HepG2 (cell line): Measurements from ENCODE around the gene PROC. TPM values are rescaled to one million over a fixed set of nuclear protein-coding genes. Genes with fewer than 3 reads are reported as not detected.
A peak's percentile ranks its signal among the peaks of the same experiment; 100 is the strongest.

Experiments
- DNMT3B ChIP-seq: conservative IDR thresholded peaks from 2 replicates; pipeline ENCODE4 v1.6.1; 2016; ENCODE audit warnings: missing biosample characterization, control low read depth
- IKZF4 ChIP-seq: sonication (generic); formaldehyde crosslinking; IDR thresholded peaks from 2 replicates; pipeline ENCODE4 v1.5.1; 2020; ENCODE audit warnings: borderline replicate concordance, mild to moderate bottlenecking, low read depth, missing genetic modification reagents; ENCODE audit errors: not compliant biosample characterization
- NCOA2 ChIP-seq: sonication (generic); formaldehyde crosslinking; IDR thresholded peaks from 2 replicates; pipeline ENCODE4 v1.8.0; 2022; ENCODE audit warnings: inconsistent platforms
- NR1H2 ChIP-seq: sonication (generic); formaldehyde crosslinking; IDR thresholded peaks from 2 replicates; pipeline ENCODE4 v1.8.1; 2022; ENCODE audit warnings: low read depth, missing genetic modification reagents, borderline replicate concordance
- ZBTB21 ChIP-seq: sonication (generic); formaldehyde crosslinking; IDR thresholded peaks from 2 replicates; pipeline ENCODE4 v1.4.0; 2020; ENCODE audit warnings: missing genetic modification reagents
- ZNF282 ChIP-seq: fragments of 450-650 bp; IDR thresholded peaks from 2 replicates; pipeline ENCODE4 v1.6.1; 2018; ENCODE audit not compliant: partially characterized antibody
- ZNF33A ChIP-seq: sonication (generic); formaldehyde crosslinking; IDR thresholded peaks from 2 replicates; pipeline ENCODE4 v1.5.1; 2020; ENCODE audit warnings: missing genetic modification reagents, mild to moderate bottlenecking, moderate library complexity, borderline replicate concordance
- ZNF484 ChIP-seq: sonication (generic); formaldehyde crosslinking; IDR thresholded peaks from 2 replicates; pipeline ENCODE4 v1.5.1; 2020; ENCODE audit warnings: mild to moderate bottlenecking, low read depth, missing genetic modification reagents, borderline replicate concordance
- ZNF546 ChIP-seq: sonication (generic); formaldehyde crosslinking; conservative IDR thresholded peaks from 2 replicates; pipeline ENCODE4 v1.8.1; 2023; ENCODE audit warnings: mild to moderate bottlenecking, missing genetic modification reagents
- ZNF747 ChIP-seq: sonication (generic); formaldehyde crosslinking; IDR thresholded peaks from 2 replicates; pipeline ENCODE4 v1.8.1; 2023; ENCODE audit warnings: missing genetic modification reagents, mild to moderate bottlenecking, borderline replicate concordance
- ZNF749 ChIP-seq: sonication (generic); formaldehyde crosslinking; IDR thresholded peaks from 2 replicates; pipeline ENCODE4 v1.8.0; 2022; ENCODE audit warnings: mild to moderate bottlenecking, missing genetic modification reagents, moderate library complexity, borderline replicate concordance
- ZNF773 ChIP-seq: sonication (generic); formaldehyde crosslinking; IDR thresholded peaks from 2 replicates; pipeline ENCODE4 v1.4.0; 2020; ENCODE audit warnings: missing genetic modification reagents, borderline replicate concordance
- ZSCAN30 ChIP-seq: sonication (generic); formaldehyde crosslinking; IDR thresholded peaks from 2 replicates; pipeline ENCODE4 v1.5.0; 2020; ENCODE audit warnings: mild to moderate bottlenecking, missing genetic modification reagents
- polyA plus RNA-seq, 8 experiments: library from polyadenylated mRNA; depleted of rRNA in 3 of 8; stranded (reverse) in 7 of 8; unstranded in 1 of 8; fragments of >200 nt; fragmentation: Illumina TruSeq in 4 of 8; extraction: Trizol in 4 of 8; gene quantifications; 2 replicates each; pipeline versions ENCODE4 v1.2.1 to v1.2.3, GENCODE V29; 2011 to 2016; ENCODE audit warnings: low read depth in 4 of 8, missing spikeins in 1 of 8, mixed read lengths in 1 of 8; ENCODE audit not compliant: insufficient read depth in 1 of 8
- total RNA-seq, 5 experiments: library from RNA; depleted of rRNA; stranded (reverse); fragments of >200 nt; fragmentation: Illumina TruSeq; extraction: Trizol; gene quantifications; 2 replicates each; pipeline ENCODE4 v1.2.3, GENCODE V29; 2016; ENCODE audit warnings: low read depth in 1 of 5
- TF ChIP-seq, protein P1 (sequence below): sonication (generic); formaldehyde crosslinking; IDR thresholded peaks from 2 replicates; pipeline ENCODE4 v1.5.0; 2020; ENCODE audit warnings: missing genetic modification reagents
- TF ChIP-seq, protein P2 (sequence below): sonication (generic); formaldehyde crosslinking; IDR thresholded peaks from 2 replicates; pipeline ENCODE4 v1.8.1; 2023; ENCODE audit warnings: mild to moderate bottlenecking, missing genetic modification reagents, borderline replicate concordance
- TF ChIP-seq, protein P3 (sequence below): sonication (generic); formaldehyde crosslinking; IDR thresholded peaks from 2 replicates; pipeline ENCODE4 v1.8.0; 2022; ENCODE audit warnings: missing genetic modification reagents, mild to moderate bottlenecking, moderate library complexity, borderline replicate concordance
- TF ChIP-seq, protein P4 (sequence below): IDR thresholded peaks from 2 replicates; pipeline ENCODE4 v1.6.1; 2016; ENCODE audit warnings: low read depth
- TF ChIP-seq, protein P5 (sequence below): IDR thresholded peaks from 2 replicates; pipeline ENCODE4 v1.6.1; 2018; ENCODE audit warnings: missing genetic modification reagents, mild to moderate bottlenecking, missing compliant biosample characterization
- TF ChIP-seq, protein P6 (sequence below), 2 experiments: fragments of 450-650 bp in 1 of 2; sonication (generic) in 1 of 2; formaldehyde crosslinking; IDR thresholded peaks; 2 replicates each; pipeline versions ENCODE4 v1.5.0 to v1.8.0; 2020 to 2022; ENCODE audit warnings: mild to moderate bottlenecking in 1 of 2, missing genetic modification reagents in 1 of 2

The PROC gene
- total and polyA plus RNA-seq, 2 of the 13 experiments (the other 11 are each of a cell fraction or from before 2014, with no cell fraction given): 134 to 185 TPM

DNA sequence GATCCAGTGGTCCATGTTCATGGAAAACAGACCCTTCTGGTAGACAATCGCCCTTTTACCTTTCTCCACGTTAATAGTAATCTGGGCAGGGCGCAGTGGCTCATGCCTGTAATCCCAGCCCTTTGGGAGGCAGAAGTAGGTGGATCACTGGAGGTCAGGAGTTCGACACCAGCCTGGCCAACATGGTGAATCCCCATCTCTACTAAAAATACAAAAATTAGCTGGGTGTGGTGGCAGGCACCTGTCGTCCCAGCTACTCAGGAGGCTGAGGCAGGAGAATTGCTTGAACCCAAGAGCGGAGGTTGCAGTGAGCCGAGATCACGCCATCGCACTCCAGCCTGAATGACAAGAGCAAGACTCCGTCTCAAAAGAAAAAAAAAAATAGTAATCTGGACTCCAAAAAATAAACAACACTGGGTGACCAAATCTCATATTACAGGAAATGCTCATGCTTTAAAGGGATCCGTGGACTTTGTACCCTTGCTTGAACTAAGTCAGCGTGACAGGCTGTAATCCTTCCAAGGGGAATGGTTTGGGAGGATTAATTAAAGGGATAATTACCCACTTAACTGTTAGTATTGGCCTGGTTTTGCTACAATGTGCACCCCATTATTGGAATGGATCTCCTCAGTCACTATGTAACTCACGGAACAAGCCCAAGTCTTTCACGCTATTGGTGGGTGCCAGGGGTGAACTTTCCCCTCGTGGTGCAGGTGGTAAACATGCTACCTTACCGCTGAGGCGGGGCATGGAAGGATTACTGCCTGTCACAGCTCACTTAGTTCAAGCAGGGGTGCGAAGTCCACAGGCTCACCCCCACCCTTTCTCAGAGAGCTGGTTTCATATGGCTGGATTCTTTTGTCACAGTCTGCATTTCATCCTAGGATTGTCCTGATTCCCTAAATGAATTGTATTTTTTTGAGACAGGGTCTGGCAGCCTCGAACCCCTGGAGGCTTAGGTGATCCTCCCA is 36.7 kb downstream of the PROC start (continued):
- TF ChIP-seq ZNF773 (no peak), NCOA2 (CRISPR knock-in tag) (peak; percentile 94), IKZF4 (no peak), ZNF33A (CRISPR knock-in tag) (peak; percentile 92; the same call in 1 of the 2 replicates), ZNF749 (CRISPR knock-in tag) (no peak), ZNF282 (no peak), ZBTB21 (CRISPR knock-in tag) (0 out of 2 replicates have a peak, but pooled peaks have one; percentile 48), NR1H2 (CRISPR knock-in tag) (peak; percentile 60; the same call in 1 of the 2 replicates), ZNF484 (no peak), ZSCAN30 (CRISPR knock-in tag) (no peak), DNMT3B (CRISPR knock-in tag) (peak; percentile 92), ZNF546 (CRISPR knock-in tag) (no peak; the same call in 1 of the 2 replicates), ZNF747 (CRISPR knock-in tag) (peak; percentile 72; the same call in 1 of the 2 replicates)
- TF ChIP-seq, protein P1, sequence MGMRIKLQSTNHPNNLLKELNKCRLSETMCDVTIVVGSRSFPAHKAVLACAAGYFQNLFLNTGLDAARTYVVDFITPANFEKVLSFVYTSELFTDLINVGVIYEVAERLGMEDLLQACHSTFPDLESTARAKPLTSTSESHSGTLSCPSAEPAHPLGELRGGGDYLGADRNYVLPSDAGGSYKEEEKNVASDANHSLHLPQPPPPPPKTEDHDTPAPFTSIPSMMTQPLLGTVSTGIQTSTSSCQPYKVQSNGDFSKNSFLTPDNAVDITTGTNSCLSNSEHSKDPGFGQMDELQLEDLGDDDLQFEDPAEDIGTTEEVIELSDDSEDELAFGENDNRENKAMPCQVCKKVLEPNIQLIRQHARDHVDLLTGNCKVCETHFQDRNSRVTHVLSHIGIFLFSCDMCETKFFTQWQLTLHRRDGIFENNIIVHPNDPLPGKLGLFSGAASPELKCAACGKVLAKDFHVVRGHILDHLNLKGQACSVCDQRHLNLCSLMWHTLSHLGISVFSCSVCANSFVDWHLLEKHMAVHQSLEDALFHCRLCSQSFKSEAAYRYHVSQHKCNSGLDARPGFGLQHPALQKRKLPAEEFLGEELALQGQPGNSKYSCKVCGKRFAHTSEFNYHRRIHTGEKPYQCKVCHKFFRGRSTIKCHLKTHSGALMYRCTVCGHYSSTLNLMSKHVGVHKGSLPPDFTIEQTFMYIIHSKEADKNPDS: peak; percentile 99
- TF ChIP-seq, protein P2, sequence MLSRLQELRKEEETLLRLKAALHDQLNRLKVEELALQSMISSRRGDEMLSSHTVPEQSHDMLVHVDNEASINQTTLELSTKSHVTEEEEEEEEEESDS (CRISPR knock-in tag): no peak
- TF ChIP-seq, protein P3, sequence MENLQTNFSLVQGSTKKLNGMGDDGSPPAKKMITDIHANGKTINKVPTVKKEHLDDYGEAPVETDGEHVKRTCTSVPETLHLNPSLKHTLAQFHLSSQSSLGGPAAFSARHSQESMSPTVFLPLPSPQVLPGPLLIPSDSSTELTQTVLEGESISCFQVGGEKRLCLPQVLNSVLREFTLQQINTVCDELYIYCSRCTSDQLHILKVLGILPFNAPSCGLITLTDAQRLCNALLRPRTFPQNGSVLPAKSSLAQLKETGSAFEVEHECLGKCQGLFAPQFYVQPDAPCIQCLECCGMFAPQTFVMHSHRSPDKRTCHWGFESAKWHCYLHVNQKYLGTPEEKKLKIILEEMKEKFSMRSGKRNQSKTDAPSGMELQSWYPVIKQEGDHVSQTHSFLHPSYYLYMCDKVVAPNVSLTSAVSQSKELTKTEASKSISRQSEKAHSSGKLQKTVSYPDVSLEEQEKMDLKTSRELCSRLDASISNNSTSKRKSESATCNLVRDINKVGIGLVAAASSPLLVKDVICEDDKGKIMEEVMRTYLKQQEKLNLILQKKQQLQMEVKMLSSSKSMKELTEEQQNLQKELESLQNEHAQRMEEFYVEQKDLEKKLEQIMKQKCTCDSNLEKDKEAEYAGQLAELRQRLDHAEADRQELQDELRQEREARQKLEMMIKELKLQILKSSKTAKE (CRISPR knock-in tag): peak; percentile 64; the same call in 1 of the 2 replicates
- TF ChIP-seq, protein P4, sequence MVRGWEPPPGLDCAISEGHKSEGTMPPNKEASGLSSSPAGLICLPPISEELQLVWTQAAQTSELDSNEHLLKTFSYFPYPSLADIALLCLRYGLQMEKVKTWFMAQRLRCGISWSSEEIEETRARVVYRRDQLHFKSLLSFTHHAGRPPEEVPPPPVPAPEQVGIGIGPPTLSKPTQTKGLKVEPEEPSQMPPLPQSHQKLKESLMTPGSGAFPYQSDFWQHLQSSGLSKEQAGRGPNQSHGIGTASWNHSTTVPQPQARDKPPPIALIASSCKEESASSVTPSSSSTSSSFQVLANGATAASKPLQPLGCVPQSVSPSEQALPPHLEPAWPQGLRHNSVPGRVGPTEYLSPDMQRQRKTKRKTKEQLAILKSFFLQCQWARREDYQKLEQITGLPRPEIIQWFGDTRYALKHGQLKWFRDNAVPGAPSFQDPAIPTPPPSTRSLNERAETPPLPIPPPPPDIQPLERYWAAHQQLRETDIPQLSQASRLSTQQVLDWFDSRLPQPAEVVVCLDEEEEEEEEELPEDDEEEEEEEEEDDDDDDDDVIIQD (CRISPR knock-in tag): peak; percentile 79; the same call in 1 of the 2 replicates
- TF ChIP-seq, protein P5, sequence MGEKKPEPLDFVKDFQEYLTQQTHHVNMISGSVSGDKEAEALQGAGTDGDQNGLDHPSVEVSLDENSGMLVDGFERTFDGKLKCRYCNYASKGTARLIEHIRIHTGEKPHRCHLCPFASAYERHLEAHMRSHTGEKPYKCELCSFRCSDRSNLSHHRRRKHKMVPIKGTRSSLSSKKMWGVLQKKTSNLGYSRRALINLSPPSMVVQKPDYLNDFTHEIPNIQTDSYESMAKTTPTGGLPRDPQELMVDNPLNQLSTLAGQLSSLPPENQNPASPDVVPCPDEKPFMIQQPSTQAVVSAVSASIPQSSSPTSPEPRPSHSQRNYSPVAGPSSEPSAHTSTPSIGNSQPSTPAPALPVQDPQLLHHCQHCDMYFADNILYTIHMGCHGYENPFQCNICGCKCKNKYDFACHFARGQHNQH: peak; percentile 97
- TF ChIP-seq, protein P6, sequence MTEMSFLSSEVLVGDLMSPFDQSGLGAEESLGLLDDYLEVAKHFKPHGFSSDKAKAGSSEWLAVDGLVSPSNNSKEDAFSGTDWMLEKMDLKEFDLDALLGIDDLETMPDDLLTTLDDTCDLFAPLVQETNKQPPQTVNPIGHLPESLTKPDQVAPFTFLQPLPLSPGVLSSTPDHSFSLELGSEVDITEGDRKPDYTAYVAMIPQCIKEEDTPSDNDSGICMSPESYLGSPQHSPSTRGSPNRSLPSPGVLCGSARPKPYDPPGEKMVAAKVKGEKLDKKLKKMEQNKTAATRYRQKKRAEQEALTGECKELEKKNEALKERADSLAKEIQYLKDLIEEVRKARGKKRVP (CRISPR knock-in tag; IDR thresholded peaks at IDR 0.05): peak in 1 of 2 experiments; percentile 69; a peak in 2 of 4 replicates
